Stomach (tissue), 4 donors: ENCODE data around the gene PCDH1.

Experiments used
- EP300 ChIP-seq: sonication (generic); formaldehyde crosslinking; IDR thresholded peaks from one replicate; pipeline ENCODE4 v1.6.1; 2017; ENCODE audit warnings: antibody characterized with exemption
- POLR2A ChIP-seq, 4 donors: fragments of 450-650 bp; IDR thresholded peaks; one replicate each; pipeline ENCODE4 v1.6.1; 2016; ENCODE audit warnings: antibody characterized with exemption in 4 of 4, control low read depth in 2 of 4, mild to moderate bottlenecking in 1 of 4, moderate library complexity in 1 of 4
- POLR2AphosphoS5 ChIP-seq, 3 donors: sonication (generic); formaldehyde crosslinking; IDR thresholded peaks; one replicate each; pipeline ENCODE4 v1.6.1; 2016; ENCODE audit warnings: antibody characterized with exemption in 3 of 3
- TF ChIP-seq, protein P1 (sequence below), 7 experiments: fragments of 450-650 bp in 4 of 7; fragments of 200-600 bp in 3 of 7; sonication (generic) in 3 of 7; IDR thresholded peaks; one replicate each; pipeline ENCODE4 v1.5.1; 2016 to 2019; ENCODE audit warnings: antibody characterized with exemption in 7 of 7, control low read depth in 2 of 7, mild to moderate bottlenecking in 1 of 7

DNA sequence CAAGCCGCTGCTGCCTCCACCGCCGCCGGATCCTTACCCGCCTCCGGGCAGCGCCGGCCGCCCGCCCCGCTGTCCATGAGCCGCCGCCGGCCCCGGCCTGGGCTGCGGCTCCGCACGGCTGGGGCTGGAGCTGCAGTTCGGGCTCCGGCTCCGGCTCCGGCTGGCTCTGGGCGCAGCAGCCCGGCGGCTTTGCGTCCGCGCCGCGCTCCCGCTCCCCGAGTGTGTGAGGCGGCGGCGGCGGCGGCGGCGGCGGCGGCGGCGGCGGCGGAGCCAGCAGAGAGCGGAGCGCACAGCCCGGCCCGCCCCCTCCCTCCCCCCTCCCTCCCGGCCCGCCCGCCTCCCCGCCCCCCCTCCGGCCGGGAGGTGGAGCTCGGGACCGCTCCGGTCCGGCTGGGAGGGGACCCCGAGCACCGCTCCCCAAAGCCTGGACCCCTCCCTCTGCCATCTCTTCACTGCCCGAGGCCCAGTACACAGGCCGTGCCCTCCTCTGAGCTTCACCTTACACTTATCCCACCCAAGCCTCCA lies at the start of gene PCDH1:
- TF ChIP-seq, protein P1, sequence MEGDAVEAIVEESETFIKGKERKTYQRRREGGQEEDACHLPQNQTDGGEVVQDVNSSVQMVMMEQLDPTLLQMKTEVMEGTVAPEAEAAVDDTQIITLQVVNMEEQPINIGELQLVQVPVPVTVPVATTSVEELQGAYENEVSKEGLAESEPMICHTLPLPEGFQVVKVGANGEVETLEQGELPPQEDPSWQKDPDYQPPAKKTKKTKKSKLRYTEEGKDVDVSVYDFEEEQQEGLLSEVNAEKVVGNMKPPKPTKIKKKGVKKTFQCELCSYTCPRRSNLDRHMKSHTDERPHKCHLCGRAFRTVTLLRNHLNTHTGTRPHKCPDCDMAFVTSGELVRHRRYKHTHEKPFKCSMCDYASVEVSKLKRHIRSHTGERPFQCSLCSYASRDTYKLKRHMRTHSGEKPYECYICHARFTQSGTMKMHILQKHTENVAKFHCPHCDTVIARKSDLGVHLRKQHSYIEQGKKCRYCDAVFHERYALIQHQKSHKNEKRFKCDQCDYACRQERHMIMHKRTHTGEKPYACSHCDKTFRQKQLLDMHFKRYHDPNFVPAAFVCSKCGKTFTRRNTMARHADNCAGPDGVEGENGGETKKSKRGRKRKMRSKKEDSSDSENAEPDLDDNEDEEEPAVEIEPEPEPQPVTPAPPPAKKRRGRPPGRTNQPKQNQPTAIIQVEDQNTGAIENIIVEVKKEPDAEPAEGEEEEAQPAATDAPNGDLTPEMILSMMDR (IDR thresholded peaks at IDR 0.05), result no peak
- no peak for TF ChIP-seq EP300
- no peak for TF ChIP-seq POLR2A (IDR thresholded peaks at IDR 0.05)
- TF ChIP-seq POLR2AphosphoS5 (IDR thresholded peaks at IDR 0.05), result peak in 2 of 3 donors; percentile 34 to 73
